Measurements from ENCODE around the gene C1orf21.
"Not testable (repeated sequence)": the region's sequence is repeated elsewhere in the genome, so short reads cannot be mapped to it uniquely, and the experiment has no call there.

Gene C1orf21

DNA sequence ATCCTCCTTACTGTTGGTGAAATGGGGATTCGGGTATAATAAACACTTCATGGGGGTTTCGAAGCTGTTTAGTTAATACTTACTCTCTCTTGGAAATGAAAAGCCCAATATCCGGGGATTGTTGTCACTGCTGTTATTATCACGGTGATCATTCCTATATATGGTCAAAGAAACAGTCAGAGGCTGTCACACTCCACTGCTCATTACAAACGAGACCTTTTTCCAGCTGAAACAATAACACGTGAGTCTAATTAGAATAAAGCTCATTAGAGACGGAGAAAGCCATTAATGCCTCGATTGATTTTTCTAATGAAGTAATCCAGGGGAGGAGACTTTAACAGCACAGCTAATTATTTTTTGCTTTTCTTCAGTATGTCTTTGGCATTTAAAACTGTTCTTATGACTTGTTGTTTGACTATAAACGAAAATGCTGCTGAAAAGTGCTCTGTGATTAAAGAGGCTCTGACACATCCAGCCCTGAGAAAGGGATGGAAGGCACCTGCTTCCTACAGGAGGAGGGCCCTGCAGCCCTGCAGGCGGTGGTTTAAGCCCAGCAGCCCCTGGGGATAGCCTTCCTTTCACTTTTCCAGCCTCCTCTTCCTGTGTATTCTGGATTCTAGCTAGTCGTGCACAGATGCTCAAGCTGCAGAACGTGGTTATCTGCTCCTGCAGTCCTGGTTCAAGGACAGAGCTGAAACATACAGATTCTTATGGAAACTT is 224.2 kb downstream of the C1orf21 start:
- Histone ChIP-seq H3K4me3 (ENCODE audit: low read depth, low read length) (peak overlapping the region; percentile 29), H3K27me3 (no peaks in the 10 kb centered on the region), H3K9me3 (no peaks in the 10 kb centered on the region), H3K36me3 (no peaks in the 10 kb centered on the region; the same call in 1 of the 2 replicates), H3K4me1 (peaks cover 35% of the 10 kb centered on the region)
- peak; percentile 78 for DNase-seq
- TF ChIP-seq, protein P1, sequence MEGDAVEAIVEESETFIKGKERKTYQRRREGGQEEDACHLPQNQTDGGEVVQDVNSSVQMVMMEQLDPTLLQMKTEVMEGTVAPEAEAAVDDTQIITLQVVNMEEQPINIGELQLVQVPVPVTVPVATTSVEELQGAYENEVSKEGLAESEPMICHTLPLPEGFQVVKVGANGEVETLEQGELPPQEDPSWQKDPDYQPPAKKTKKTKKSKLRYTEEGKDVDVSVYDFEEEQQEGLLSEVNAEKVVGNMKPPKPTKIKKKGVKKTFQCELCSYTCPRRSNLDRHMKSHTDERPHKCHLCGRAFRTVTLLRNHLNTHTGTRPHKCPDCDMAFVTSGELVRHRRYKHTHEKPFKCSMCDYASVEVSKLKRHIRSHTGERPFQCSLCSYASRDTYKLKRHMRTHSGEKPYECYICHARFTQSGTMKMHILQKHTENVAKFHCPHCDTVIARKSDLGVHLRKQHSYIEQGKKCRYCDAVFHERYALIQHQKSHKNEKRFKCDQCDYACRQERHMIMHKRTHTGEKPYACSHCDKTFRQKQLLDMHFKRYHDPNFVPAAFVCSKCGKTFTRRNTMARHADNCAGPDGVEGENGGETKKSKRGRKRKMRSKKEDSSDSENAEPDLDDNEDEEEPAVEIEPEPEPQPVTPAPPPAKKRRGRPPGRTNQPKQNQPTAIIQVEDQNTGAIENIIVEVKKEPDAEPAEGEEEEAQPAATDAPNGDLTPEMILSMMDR (IDR thresholded peaks at IDR 0.05; ENCODE audit: low read depth, low read length) = no peak

DNA sequence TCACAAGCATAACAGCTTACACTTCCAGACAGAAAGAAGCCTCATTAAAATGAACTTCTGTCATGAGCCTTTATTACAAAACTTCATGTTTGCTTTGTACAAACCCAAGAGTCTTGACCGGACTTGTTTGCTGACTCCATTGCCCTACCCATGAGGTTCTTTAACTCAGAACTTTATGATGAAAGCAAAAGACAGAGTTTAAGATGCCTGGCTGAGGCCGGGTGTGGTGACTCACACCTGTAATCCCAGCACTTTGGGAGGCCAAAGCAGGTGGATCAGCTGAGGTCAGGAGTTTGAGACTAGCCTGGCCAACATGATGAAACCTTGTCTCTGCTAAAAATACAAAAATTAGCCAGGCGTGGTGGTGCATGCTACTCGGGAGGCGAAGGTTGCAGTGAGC is 225.4 kb downstream of the C1orf21 start:
- not testable (repeated sequence) for DNase-seq; H3K4me3 ChIP-seq (ENCODE audit: low read depth, low read length); H3K36me3 ChIP-seq; H3K9me3 ChIP-seq; H3K27me3 ChIP-seq
- peaks cover 35% of the 10 kb centered on the region for H3K4me1 ChIP-seq

DNA sequence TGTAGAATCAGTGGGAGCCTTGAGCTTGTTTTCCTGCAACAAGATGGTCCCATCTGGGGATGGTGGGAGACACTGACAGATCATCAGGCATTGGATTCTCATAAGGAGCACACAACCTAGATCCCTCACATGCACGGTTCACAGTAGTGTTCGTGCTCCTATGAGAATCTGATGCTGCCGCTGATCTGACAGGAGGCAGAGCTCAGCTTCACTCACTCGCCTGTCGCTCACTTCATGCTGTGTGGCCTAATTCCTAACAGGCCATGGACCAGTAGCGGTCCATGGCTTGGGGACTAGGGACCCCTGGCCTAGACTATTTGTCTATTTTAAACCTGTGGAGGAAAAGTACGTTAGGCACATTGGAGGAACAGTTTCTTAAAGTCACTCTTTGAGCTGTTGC is 227.8 kb downstream of the C1orf21 start:
- peaks cover 16% of the 10 kb centered on the region for H3K4me1 ChIP-seq

DNA sequence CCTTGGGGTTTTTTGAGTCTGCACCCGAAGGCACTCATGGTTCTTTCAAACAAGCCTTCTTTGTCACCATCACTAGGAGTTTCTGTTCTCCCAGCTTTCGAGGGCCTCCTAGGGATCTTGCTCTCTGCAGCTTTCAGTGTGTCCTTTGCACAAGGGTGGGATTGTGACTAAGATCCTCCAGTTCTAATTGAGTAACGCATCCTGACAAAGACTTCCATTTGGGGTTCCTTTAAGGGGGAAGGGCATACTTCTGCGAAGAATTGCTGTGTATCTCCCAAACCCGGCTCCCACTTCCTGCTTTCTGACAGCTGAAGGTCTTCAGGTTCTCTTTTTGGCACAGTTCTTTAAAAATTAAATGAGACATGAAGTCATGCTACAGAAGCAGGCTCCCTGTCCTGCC is 228.5 kb downstream of the C1orf21 start:
- Histone ChIP-seq H3K4me1 (peaks cover 10% of the 10 kb centered on the region), H3K27me3 (no peaks in the 10 kb centered on the region), H3K4me3 (ENCODE audit: low read depth, low read length) (no peak overlapping the region), H3K36me3 (no peaks in the 10 kb centered on the region; the same call in 1 of the 2 replicates), H3K9me3 (no peaks in the 10 kb centered on the region)
- TF ChIP-seq, protein P1 (IDR thresholded peaks at IDR 0.05; ENCODE audit: low read depth, low read length) = no peak
- no peak for DNase-seq

More for the DNA sequence above, 227.8 kb downstream of the C1orf21 start:
- Histone ChIP-seq H3K36me3 (no peaks in the 10 kb centered on the region; the same call in 1 of the 2 replicates), H3K9me3 (no peaks in the 10 kb centered on the region), H3K27me3 (no peaks in the 10 kb centered on the region), H3K4me3 (ENCODE audit: low read depth, low read length) (no peak overlapping the region)
- TF ChIP-seq, protein P1 (IDR thresholded peaks at IDR 0.05; ENCODE audit: low read depth, low read length) = no peak
- DNase-seq = no peak

DNA sequence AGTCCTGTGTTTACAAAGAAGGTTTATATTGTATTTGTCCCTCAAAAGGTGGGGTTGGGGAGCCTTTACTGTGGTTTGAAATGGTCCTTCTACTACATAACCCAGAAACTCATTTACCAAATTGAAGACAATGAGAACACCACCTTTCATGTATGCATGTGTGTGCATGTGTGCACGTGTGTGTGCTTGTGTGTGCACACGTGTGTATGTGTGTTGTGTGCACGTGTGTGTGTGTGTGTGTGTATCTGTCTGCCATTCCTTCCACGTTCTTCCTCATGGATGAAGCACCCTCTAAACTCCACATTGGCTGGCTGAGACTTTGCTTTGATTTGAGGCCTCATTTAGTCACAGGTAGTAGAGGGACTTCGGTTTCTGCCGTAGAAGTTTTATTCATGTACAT is 229.7 kb downstream of the C1orf21 start:
- Histone ChIP-seq H3K4me3 (ENCODE audit: low read depth, low read length) (no peak overlapping the region), H3K27me3 (no peaks in the 10 kb centered on the region), H3K36me3 (no peaks in the 10 kb centered on the region), H3K4me1 (peaks cover 9% of the 10 kb centered on the region), H3K9me3 (no peaks in the 10 kb centered on the region)
- no peak for DNase-seq
- TF ChIP-seq, protein P1 (IDR thresholded peaks at IDR 0.05; ENCODE audit: low read depth, low read length) = no peak

DNA sequence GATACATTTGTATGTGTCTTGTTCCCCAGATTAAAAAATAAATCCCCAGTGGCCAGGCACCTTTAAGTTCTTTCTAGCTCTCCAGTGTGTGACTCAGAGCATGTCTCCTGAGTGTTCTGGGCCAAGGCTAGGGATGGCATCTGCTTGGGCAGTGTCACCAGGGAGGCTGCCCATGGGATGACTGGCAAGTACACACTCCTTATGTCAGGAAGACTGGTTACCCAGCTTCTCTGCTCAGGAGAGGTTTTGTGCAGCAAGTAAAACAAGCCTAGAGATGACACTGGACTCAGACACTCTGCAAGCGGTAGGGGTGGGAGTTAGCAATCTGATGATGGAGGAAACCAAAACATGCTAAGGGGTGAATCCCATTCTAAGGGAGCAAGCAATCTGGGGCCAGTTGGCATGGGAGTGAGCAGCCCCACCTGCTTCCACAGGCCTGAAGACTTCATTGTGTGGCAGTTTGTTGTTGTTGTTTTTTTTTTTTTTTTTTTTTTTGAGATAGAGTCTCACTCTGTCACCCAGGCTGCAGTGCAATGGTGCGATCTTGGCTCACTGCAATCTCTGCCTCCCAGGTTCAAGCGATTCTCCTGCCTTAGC is 230.7 kb downstream of the C1orf21 start:
- DNase-seq = no peak
- peaks cover 11% of the 10 kb centered on the region for H3K4me1 ChIP-seq
- H3K4me3 ChIP-seq (ENCODE audit: low read depth, low read length) = no peak overlapping the region
- no peaks in the 10 kb centered on the region for H3K36me3 ChIP-seq
- TF ChIP-seq, protein P1 (IDR thresholded peaks at IDR 0.05; ENCODE audit: low read depth, low read length) = no peak
- no peaks in the 10 kb centered on the region for H3K9me3 ChIP-seq
- no peaks in the 10 kb centered on the region for H3K27me3 ChIP-seq
